Smooth muscle cell (in vitro differentiated cells): ENCODE data around the gene CPNE1. TPM values are rescaled to one million over a fixed set of nuclear protein-coding genes. Genes with fewer than 3 reads are reported as not detected.

Experiments
- DNase-seq: peaks from one replicate; lab custom pipeline; 2025; ENCODE audit not compliant: unreplicated experiment; lab: John Stamatoyannopoulos, UW
- H2AFZ ChIP-seq: fragments of 200-600 bp; sonication (generic); 2 replicates; pipeline ENCODE4 v1.6.0; 2016; ENCODE audit warnings: antibody characterized with exemption, low read depth, mild to moderate bottlenecking
- H3F3A ChIP-seq: fragments of 200-600 bp; sonication (generic); 2 replicates; pipeline ENCODE4 v1.6.0; 2017; ENCODE audit warnings: antibody characterized with exemption, low read depth
- H3K27ac ChIP-seq: fragments of 200-600 bp; sonication (generic); 2 replicates; pipeline ENCODE4 v1.5.1; 2016; ENCODE audit warnings: low read depth, mild to moderate bottlenecking
- H3K27me3 ChIP-seq: fragments of 200-600 bp; sonication (generic); 2 replicates; pipeline ENCODE4 v1.6.1; 2016; ENCODE audit warnings: low read depth, mild to moderate bottlenecking
- H3K36me3 ChIP-seq: fragments of 200-600 bp; sonication (generic); 2 replicates; pipeline ENCODE4 v1.5.1; 2016; ENCODE audit warnings: low read depth
- H3K4me1 ChIP-seq: fragments of 200-600 bp; sonication (generic); 2 replicates; pipeline ENCODE4 v1.5.1; 2016; ENCODE audit warnings: low read depth
- H3K4me2 ChIP-seq: fragments of 200-600 bp; sonication (generic); 2 replicates; pipeline ENCODE4 v1.6.0; 2016; ENCODE audit warnings: mild to moderate bottlenecking
- H3K4me3 ChIP-seq: fragments of 200-600 bp; sonication (generic); 2 replicates; pipeline ENCODE4 v1.5.1; 2016; ENCODE audit warnings: mild to moderate bottlenecking
- H3K79me2 ChIP-seq: fragments of 200-600 bp; sonication (generic); 2 replicates; pipeline ENCODE4 v1.6.0; 2016; ENCODE audit warnings: low read depth, mild to moderate bottlenecking
- H3K9ac ChIP-seq: fragments of 200-600 bp; sonication (generic); 2 replicates; pipeline ENCODE4 v1.6.0; 2016; ENCODE audit warnings: low read depth
- H3K9me3 ChIP-seq: fragments of 200-600 bp; sonication (generic); replicated peaks from 2 replicates; pipeline ENCODE4 v1.5.1; 2016; ENCODE audit warnings: low read depth
- H4K20me1 ChIP-seq: fragments of 200-600 bp; sonication (generic); 2 replicates; pipeline ENCODE4 v1.6.0; 2016; ENCODE audit warnings: low read depth
- WGBS: methylation state at CpG from one replicate; pipeline ENCODE4 v1.1.7; 2016; ENCODE audit warnings: low lambda C conversion rate; 5-methylcytosine and 5-hydroxymethylcytosine counted together
- polyA plus RNA-seq: library from polyadenylated mRNA; unstranded; fragments of >200 nt; fragmentation: Nextera tagmentation; extraction: Ambion mirVana; gene quantifications from 2 replicates; pipeline ENCODE4 v1.2.1, GENCODE V29; 2016
- total RNA-seq: library from RNA; depleted of rRNA; stranded (reverse); fragments of >200 nt; gene quantifications from 2 replicates; pipeline ENCODE4 v1.2.3, GENCODE V29; 2014
- TF ChIP-seq, protein P1 (sequence below): fragments of 200-600 bp; sonication (generic); IDR thresholded peaks from 2 replicates; pipeline ENCODE4 v1.5.1; 2017; ENCODE audit warnings: borderline replicate concordance, mild to moderate bottlenecking, antibody characterized with exemption; ENCODE audit not compliant: insufficient read depth, poor library complexity, severe bottlenecking

Gene CPNE1
- total and polyA plus RNA-seq, 2 experiments from 2014 or later, result 140 to 156 TPM

DNA sequence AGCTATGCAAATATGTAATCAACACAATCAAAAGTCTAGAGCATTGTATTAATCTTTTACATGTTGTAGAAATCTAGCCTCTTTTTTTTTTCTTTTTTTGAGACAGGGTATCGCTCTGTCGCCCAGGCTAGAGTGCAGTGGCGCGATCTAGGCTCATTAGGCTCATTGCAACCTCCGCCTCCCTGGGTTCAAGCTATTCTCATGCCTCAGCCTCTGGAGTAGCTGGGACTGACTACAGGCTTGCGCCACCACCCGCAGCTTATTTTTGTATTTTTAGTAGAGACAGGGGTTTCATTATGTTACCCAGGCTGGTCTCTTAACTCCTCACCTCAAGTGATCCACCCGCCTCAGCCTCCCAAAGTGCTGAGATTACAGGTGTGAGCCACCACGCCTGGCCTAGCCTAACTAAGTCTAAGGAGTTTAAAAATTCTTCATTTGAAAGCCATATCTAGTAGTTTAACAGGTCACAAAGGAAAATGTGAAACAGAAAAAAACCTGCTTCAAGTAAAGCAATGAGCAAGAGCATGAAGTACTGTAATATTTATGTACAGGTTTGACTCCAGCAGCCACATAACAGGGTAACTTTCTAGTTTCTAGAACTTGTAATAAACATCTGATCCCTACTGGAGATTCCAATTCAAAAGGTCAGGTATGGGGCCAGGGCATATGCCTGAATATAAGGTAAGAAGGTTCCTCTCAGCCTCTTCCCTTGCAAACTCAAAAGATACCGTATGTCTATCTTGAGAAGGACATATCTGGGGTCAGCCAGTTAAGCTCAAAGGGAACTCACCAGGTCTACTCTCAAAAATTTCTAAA is 4.4 kb downstream of the CPNE1 start:
- Histone ChIP-seq H3K27ac (peak overlapping the region; percentile 93), H3K4me2 (peak overlapping the region; percentile 95)

DNA sequence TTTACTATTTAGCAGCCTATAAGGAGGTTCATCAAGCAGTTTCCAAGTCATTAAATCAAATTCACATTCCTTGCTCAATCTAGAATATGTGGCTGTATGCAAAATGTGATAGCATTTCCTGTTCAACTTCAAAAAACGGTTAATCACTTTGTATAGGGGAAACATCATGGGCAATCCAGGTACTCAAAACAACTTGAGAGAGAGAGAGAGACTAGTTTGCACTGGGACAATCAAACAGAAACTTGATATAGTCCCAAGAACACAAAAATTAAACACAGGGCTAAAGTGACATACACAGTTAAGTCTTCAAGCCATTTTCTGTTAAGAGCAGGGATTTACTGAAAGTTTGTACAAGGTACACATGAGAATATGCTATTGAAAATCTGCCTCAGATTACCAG is 7.4 kb downstream of the CPNE1 start:
- Histone ChIP-seq H4K20me1 (peaks cover 100% of the 10 kb centered on the region), H2AFZ (no peak overlapping the region), H3F3A (no peaks in the 10 kb centered on the region), H3K4me2 (no peak overlapping the region), H3K27me3 (no peaks in the 10 kb centered on the region), H3K79me2 (peaks cover 100% of the 10 kb centered on the region), H3K4me1 (peaks cover 25% of the 10 kb centered on the region), H3K9ac (no peak overlapping the region), H3K9me3 (no peaks in the 10 kb centered on the region), H3K36me3 (peaks cover 4% of the 10 kb centered on the region), H3K4me3 (no peak overlapping the region), H3K27ac (no peak overlapping the region)
- TF ChIP-seq, protein P1, sequence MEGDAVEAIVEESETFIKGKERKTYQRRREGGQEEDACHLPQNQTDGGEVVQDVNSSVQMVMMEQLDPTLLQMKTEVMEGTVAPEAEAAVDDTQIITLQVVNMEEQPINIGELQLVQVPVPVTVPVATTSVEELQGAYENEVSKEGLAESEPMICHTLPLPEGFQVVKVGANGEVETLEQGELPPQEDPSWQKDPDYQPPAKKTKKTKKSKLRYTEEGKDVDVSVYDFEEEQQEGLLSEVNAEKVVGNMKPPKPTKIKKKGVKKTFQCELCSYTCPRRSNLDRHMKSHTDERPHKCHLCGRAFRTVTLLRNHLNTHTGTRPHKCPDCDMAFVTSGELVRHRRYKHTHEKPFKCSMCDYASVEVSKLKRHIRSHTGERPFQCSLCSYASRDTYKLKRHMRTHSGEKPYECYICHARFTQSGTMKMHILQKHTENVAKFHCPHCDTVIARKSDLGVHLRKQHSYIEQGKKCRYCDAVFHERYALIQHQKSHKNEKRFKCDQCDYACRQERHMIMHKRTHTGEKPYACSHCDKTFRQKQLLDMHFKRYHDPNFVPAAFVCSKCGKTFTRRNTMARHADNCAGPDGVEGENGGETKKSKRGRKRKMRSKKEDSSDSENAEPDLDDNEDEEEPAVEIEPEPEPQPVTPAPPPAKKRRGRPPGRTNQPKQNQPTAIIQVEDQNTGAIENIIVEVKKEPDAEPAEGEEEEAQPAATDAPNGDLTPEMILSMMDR, result no peak
- no peak for DNase-seq
- WGBS, result 76% methylated on average over 1 of the region's 1 CpG

More for the DNA sequence above, 4.4 kb downstream of the CPNE1 start:
- H3K4me1 ChIP-seq, result peaks cover 38% of the 10 kb centered on the region
- no peaks in the 10 kb centered on the region for H3F3A ChIP-seq
- H3K27me3 ChIP-seq, result no peaks in the 10 kb centered on the region
- H3K9me3 ChIP-seq, result no peaks in the 10 kb centered on the region
- H2AFZ ChIP-seq, result no peak overlapping the region
- peaks cover 88% of the 10 kb centered on the region for H4K20me1 ChIP-seq
- no peaks in the 10 kb centered on the region for H3K36me3 ChIP-seq
- peaks cover 94% of the 10 kb centered on the region for H3K79me2 ChIP-seq
- WGBS, result 89% methylated on average over 10 of the region's 10 CpGs
- H3K4me3 ChIP-seq, result peak overlapping the region; percentile 80
- no peak for DNase-seq
- no peak overlapping the region for H3K9ac ChIP-seq
- TF ChIP-seq, protein P1, result no peak

DNA sequence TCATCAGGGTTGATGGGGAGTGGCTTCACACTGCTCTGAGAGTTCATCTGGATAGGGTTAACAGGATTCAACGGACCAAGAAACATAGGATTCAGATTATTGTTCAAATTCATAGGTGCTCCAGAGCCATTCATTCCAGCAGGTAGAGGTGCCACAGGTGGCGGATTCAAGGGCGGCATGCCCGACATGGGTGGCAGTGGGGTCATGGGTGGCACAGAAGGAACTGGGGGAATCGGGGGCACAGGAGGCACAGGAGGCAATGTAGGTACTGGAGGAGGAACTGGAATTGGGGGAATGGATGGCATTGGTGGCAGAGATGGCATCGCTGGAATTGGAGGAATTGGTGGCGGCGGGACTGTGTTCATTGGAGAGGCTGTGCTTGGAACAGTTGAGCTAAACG is 10.3 kb downstream of the CPNE1 start:
- TF ChIP-seq, protein P1, result no peak
- H3K9ac ChIP-seq, result no peak overlapping the region
- H3K27ac ChIP-seq, result no peak overlapping the region
- H3K4me1 ChIP-seq, result no peaks in the 10 kb centered on the region
- peaks cover 100% of the 10 kb centered on the region for H4K20me1 ChIP-seq
- no peak for DNase-seq
- H3K36me3 ChIP-seq, result peaks cover 4% of the 10 kb centered on the region
- no peaks in the 10 kb centered on the region for H3F3A ChIP-seq
- WGBS, result 97% methylated on average over 9 of the region's 9 CpGs
- H3K27me3 ChIP-seq, result no peaks in the 10 kb centered on the region
- no peak overlapping the region for H3K4me2 ChIP-seq
- H3K4me3 ChIP-seq, result no peak overlapping the region
- no peak overlapping the region for H2AFZ ChIP-seq
- peaks cover 100% of the 10 kb centered on the region for H3K79me2 ChIP-seq
- no peaks in the 10 kb centered on the region for H3K9me3 ChIP-seq

DNA sequence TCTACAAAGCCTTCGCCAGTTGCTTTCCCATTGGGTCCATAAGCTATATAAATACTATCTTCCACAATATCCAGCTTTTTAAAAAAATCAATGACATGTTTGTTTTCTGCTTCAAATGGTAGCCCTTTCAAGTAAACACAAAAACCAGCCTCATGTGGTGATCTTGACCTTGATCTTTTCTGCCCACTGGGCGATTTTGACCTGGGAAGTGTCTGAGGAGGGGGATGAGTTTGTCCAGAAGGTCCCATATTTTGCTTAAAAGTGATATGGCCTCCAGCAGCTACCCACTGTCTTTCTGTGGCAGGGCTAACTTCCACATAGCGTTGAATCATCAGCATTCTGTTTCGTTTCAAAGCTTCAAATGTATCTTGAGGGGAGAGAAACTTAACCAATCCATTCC is 10.8 kb downstream of the CPNE1 start:
- no peaks in the 10 kb centered on the region for H3K9me3 ChIP-seq
- H4K20me1 ChIP-seq, result peaks cover 100% of the 10 kb centered on the region

More for the DNA sequence above, 10.8 kb downstream of the CPNE1 start:
- Histone ChIP-seq H3K36me3 (peaks cover 4% of the 10 kb centered on the region), H3K4me3 (no peak overlapping the region), H3K9ac (no peak overlapping the region), H3F3A (no peaks in the 10 kb centered on the region), H3K27ac (no peak overlapping the region), H3K4me2 (no peak overlapping the region), H3K27me3 (no peaks in the 10 kb centered on the region), H3K4me1 (no peaks in the 10 kb centered on the region), H3K79me2 (peaks cover 100% of the 10 kb centered on the region), H2AFZ (no peak overlapping the region)
- TF ChIP-seq, protein P1, result no peak
- DNase-seq, result no peak
- WGBS, result 89% methylated on average over 4 of the region's 4 CpGs
